Testis (tissue), 2 donors: ENCODE results near the gene NPIPB2.

Experiments used
- POLR2A ChIP-seq: fragments of 450-650 bp; IDR thresholded peaks from one replicate; pipeline ENCODE4 v1.6.1; 2017; ENCODE audit warnings: antibody characterized with exemption, mild to moderate bottlenecking, moderate library complexity
- TF ChIP-seq, protein P1 (sequence below), 3 experiments: fragments of 450-650 bp in 2 of 3; fragments of 200-600 bp in 1 of 3; sonication (generic) in 1 of 3; IDR thresholded peaks; one replicate each; pipeline ENCODE4 v1.5.1; 2016 to 2019; ENCODE audit warnings: antibody characterized with exemption in 3 of 3, mild to moderate bottlenecking in 2 of 3, moderate library complexity in 1 of 3

DNA sequence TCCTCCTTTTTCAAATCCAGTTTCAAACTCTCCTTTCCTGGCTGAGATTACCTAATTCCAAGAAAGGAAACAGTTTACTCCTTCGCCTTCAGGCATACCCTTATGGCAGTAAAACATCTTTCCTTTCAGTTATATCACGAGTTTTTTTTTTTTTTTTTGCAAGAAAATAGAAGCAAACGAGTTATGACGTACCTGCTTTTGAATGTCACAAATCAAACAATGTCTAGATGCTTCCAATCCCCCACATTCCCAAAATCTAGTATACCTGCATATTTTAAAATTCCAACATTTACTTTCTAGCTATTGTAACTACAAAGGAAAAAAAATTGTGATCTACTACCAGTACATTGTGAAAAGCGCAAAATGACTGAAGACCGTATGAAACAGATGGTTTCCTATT lies 55.0 kb downstream of the NPIPB2 start:
- TF ChIP-seq, protein P1, sequence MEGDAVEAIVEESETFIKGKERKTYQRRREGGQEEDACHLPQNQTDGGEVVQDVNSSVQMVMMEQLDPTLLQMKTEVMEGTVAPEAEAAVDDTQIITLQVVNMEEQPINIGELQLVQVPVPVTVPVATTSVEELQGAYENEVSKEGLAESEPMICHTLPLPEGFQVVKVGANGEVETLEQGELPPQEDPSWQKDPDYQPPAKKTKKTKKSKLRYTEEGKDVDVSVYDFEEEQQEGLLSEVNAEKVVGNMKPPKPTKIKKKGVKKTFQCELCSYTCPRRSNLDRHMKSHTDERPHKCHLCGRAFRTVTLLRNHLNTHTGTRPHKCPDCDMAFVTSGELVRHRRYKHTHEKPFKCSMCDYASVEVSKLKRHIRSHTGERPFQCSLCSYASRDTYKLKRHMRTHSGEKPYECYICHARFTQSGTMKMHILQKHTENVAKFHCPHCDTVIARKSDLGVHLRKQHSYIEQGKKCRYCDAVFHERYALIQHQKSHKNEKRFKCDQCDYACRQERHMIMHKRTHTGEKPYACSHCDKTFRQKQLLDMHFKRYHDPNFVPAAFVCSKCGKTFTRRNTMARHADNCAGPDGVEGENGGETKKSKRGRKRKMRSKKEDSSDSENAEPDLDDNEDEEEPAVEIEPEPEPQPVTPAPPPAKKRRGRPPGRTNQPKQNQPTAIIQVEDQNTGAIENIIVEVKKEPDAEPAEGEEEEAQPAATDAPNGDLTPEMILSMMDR (IDR thresholded peaks at IDR 0.05) = no peak
- no peak for TF ChIP-seq POLR2A
